Stimulated activated CD8-positive, alpha-beta memory T cell treated with anti-CD3 and anti-CD28 coated beads, Interleukin-7, amount 100 ng/mL, for 4 hours (primary cell): ENCODE results near the gene C1orf174.

Experiments used
- DNase-seq, 2 donors: peaks; one replicate each; pipeline ENCODE4 v3.0.0-alpha.2; 2020; ENCODE audit warnings: low read depth in 2 of 2

Gene C1orf174

GRCh38 chr1:3871451-3871805 is 28.6 kb downstream of the C1orf174 start:
- DNase-seq, result no peak

DNA sequence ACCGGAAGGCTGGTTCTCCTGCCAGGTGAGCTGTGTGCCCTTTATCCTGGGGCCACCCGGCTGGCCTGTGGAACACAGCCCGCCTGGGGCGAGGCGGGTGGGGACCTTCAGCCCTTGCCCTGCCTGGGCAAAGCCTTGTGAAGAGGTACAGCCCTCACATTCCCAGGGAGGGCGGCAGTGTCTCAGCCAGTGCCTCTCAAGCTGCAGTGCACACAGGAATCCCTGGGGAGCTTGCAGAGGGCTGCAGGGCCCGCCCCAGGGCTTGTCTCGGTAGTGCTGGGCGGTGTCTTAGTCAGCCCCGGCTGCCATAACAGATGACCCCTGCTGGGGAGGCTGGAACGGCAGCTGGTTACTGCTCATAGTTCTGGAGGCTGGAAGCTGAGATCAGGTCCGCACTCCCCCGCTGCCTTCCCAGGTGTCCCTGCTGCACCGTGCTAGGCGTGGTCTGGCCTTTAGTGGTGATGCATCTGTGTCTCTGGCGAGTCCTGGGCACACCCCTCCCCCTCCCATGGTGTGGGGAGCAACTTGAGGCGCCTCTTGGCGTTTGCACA is 30.2 kb downstream of the C1orf174 start:
- DNase-seq, result no peak

DNA sequence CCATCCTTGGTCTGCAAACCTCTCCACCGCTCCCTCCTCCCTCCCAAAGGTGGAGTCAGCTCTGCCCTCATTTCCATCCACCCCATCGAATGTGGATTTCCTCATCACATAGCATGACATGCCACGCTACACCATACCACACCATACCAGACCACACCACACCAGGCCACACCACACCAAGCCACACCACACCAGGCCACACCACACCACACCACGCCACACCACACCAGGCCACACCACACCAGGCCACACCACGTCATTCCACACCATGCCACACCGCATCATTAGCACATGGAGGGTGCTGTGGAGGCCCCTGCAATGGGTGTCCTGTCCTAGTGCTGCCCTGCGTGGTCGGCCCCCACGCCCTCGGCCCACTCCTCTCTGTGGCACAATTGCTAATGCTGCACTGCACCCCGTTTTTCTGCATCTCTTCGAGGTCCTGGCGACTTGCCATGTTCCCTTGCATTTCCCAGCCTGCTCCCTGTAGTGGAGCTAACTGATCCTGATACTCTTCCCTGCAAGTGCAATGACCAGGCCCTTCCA is 31.5 kb downstream of the C1orf174 start:
- DNase-seq, result no peak

DNA sequence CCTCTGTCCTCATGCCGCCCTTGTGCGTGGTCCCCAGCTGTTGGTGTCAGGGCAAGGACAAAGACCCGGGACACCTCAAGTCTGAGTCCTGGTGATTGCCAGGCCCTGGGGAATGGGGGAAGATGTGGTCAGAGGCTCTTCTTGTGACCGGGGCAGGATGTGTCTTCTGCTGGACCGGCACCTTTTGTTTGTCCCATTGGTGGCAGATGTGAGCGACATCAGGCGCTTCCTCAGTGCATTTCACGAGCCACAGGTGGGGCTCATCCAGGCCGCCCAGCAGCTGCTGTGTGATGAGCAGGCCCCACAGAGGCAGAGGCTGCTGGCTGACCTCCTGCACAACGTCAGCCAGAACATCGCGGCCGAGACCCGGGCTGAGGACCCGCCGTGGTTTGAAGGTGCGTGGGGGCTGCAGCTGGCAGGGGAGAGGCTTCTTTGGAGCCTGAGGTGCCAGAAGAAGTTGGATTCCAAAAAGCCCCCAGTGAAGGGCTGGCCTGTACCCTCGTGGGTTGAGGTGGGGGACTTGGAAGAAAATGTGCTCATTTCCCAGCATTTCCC is 34.4 kb downstream of the C1orf174 start:
- DNase-seq, result no peak

GRCh38 chr1:3864884-3865283 is 35.2 kb downstream of the C1orf174 start:
- no peak for DNase-seq

DNA sequence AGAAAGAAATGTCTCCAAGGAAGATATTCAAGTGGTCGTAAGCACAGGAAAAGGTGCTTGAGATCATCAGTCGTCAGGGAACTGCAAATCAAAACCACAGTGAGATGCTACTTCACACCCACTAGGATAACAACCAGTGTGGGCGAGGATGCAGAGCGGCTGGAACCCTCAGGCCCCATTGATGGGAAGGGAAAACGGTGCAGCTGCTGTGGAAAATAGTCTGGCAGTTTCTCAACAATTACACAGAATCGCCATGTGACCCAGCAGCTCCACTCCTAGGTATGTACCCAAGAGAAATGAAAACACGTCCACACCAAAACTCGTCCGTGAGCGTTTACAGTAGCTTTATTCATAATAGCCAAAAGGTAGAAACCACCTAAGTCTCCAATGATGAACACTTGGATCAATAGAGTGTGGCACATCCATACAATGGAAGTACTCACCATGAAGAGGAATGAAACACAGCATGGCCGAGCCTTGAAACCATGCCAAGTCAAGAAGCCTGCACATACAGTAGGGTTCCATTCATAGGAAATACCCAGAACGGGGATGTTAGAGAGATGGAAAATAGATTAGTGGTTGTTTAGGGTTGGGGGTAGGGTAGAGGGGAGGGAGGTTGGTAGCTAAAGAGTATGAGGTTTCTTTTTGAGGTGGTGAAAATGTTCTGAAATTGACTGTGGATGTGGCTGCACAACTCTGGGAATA is 36.7 kb downstream of the C1orf174 start:
- no peak for DNase-seq

- no peak for DNase-seq
Measured at GRCh38 chr1:3858231-3858981, 41.7 kb downstream of the C1orf174 start.

DNA sequence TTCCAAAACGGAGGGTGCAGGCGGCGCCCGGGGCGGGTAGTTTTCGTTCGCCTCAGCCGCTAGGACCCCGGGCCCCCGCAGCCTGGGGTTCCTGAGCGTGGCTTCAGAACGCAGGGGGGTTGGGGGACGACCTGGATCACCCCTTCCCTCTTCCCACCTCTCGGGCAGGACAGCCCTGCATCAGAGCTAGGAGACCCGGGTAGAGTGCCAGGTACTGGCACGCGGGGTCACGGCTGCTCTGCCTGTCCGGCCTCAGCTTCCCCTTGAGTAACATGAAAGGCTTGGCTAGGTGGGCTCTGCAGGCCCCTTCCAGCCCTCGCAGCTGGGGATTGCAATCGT is 42.3 kb downstream of the C1orf174 start:
- DNase-seq, result no peak

DNA sequence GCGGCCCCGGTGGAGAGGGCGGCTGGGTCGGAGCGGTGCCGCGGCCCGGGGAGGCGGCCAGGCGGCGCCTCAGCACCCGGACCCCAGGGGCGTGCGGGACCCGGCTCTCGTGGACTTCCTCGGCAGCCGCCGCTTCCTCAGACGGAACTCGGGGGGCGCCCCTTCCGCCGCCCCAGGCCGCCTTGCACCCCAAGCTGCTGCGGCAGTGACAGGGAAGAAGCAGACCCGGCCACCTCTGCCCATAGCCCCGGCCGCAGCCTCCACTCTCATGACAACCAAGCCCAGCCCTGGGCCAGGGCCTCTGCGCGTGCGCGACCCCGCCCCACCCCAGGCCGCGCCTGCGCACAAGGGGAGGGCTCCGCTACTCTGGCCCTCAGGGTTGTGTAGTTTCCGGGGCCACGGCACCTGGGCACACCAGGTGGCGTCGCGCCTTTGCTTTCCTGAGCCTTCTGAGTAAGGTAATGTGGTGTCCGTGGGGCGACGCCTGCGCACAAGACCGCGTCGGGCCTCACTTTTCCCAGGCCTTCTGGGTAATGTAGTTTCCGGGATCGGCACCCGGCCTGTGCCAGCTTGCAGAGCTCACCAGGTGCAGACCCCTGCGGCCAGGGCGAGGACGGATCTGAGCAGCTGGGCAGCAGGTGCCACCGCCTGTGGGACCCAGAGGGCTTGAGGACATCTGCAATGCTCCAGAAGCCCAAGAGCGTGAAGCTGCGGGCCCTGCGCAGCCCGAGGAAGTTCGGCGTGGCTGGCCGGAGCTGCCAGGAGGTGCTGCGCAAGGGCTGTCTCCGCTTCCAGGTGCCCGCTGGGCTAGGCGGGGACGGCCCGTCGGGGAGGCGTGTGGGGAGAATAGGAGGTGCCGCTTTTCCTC is 42.9 kb downstream of the C1orf174 start, which contains the start of the genes CEP104 and DFFB:
TSS of gene CEP104 (minus strand) at position 289 of the 868 bp plus-strand sequence. CDS start 4,804 bp downstream, outside the sequence.
TSS of gene DFFB (plus strand) at position 554 of the 868 bp plus-strand sequence. CDS start at position 682, 128 bp downstream.
- peak; percentile 94 to 96 for DNase-seq

GRCh38 chr1:3852711-3853485 is 47.2 kb downstream of the C1orf174 start:
- DNase-seq, result no peak

DNA sequence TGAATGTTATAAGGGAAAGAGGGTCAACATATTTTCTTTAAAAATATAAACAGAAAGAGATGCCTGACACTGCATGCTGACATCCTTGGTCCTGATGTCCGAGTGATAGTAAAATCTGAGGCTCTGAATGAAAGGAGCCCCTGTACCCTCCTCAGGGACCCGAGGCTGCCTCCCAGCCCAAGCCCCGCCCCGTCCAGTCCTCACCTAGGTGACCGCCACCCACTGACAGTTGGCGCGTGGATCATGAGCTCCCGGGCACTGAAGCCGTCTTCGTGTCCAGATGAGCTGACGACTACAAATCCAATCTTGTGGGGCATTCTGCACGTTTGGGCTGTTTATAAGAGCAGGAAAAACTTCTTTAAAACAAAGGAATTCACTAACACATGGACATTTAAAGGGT is 48.0 kb downstream of the C1orf174 start:
- DNase-seq, result no peak

DNA sequence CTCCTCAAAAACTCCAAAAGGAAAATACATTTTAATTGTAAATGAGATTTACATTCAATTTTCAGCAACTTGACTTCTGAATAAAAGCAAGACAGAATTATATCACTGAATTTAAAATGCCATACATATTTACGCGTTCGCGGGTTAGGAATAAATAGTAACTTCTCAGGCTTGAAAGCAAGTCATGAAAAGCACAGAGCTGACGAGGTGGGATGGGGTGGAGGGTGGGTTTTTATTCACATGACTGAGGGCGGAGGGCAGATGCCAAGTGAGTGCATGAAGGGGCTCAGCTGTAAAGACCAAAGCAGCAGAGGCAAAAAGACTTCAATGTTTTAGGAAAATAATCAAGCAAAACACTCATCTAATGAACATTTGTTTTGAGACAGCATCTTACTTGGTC is 48.8 kb downstream of the C1orf174 start:
- DNase-seq, result no peak

- no peak for DNase-seq
Measured at GRCh38 chr1:3850857-3851256, 49.2 kb downstream of the C1orf174 start.

DNA sequence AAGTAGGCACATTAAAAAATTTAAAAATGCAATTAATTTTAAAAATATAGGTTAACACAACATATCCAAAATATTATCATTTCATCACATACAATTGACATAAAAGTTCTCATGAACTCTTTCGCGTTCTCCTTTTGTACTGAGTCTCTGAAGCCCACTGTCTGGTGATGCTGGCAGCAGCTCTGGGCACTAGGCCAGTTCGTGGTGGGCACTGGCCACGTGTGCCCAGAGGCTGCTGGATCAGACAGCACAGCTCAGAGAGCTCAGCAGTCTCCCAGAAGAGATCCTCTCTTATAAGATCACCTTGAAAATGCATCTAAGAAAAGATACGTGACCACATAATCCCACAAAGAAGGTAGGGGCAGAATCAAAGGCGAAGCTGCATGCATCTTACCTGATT is 53.0 kb downstream of the C1orf174 start:
- no peak for DNase-seq

- DNase-seq, result no peak
Measured at GRCh38 chr1:3846541-3846940, 53.5 kb downstream of the C1orf174 start.

DNA sequence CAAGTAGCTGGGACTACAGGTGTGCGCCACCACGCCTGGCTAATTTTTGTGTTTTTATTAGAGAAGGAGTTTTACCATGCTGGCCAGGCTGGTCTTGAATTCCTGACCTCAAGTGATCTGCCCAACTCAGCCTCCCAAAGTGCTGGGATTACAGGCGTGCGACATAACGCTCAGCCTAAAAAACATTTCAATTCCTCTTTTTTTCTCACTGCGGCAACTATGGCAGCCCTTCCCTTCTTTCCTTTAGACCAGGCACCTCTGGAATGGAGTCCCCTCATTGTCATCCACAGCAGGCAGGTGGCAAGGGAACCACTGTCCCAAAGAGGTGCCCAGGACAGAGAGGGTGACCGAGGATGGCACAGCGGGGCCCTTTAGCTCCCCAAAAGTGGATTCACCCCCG is 57.2 kb downstream of the C1orf174 start:
- no peak for DNase-seq

DNA sequence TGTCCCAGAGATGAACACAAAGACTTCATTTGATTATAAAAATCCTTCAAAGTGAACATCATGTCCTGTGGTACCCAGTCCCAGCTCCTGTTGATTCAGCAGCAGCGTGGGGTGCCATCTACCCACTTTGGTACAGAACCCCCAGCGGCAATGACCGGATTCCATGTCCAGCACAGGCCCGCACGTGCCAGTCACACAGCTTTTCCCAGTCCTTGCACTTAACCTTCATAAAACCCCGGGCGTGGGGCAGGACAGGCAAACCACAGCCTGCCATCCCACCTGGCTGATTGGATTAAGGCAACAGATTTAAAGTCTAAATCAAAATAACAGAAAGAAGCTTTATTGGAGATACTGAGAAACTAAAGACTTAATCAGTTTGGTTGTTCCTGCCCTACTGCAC is 58.6 kb downstream of the C1orf174 start:
- DNase-seq, result no peak
